Myocyte (in vitro differentiated cells): ENCODE data around the gene EIF4B. TPM values are rescaled to one million over a fixed set of nuclear protein-coding genes. Genes with fewer than 3 reads are reported as not detected.

Source experiments
- DNase-seq: peaks from one replicate; pipeline ENCODE4 v3.0.0-alpha.2; 2012; ENCODE audit warnings: low read depth
- total RNA-seq: library from RNA; depleted of rRNA; stranded (reverse); fragments of >200 nt; gene quantifications from 2 replicates; pipeline ENCODE4 v1.2.3, GENCODE V29; 2014

EIF4B gene
- total RNA-seq, 1 donor from 2014 or later: 561 TPM

- DNase-seq: no peak
Observed at GRCh38 chr12:53045696-53046045, 39.4 kb downstream of the EIF4B start.

- peak; percentile 87 for DNase-seq
Observed at GRCh38 chr12:53046655-53047220, 40.5 kb downstream of the EIF4B start.

- DNase-seq: peak; percentile 92
Observed at GRCh38 chr12:53047221-53048032, 41.2 kb downstream of the EIF4B start.

- peak; percentile 92 for DNase-seq
Observed at GRCh38 chr12:53048033-53048779, 42.0 kb downstream of the EIF4B start.

GRCh38 chr12:53048780-53049401 lies 42.6 kb downstream of the EIF4B start:
- DNase-seq: peak; percentile 86

GRCh38 chr12:53049571-53050318 lies 43.5 kb downstream of the EIF4B start, which contains the start of gene TNS2:
TSS of gene TNS2 (plus strand) at chr12:53050065. CDS start at chr12:53050186, 121 bp downstream.
- DNase-seq: peak; percentile 76

- no peak for DNase-seq
Observed at GRCh38 chr12:53050426-53051057, 44.3 kb downstream of the EIF4B start.

- DNase-seq: peak; percentile 92
Observed at GRCh38 chr12:53051058-53051880, 45.0 kb downstream of the EIF4B start.

- DNase-seq: peak; percentile 21
Observed at GRCh38 chr12:53051881-53052412, 45.7 kb downstream of the EIF4B start.

- peak; percentile 93 for DNase-seq
Observed at GRCh38 chr12:53052419-53053217, 46.4 kb downstream of the EIF4B start.

GRCh38 chr12:53053218-53054111 lies 47.2 kb downstream of the EIF4B start:
- DNase-seq: peak; percentile 34

- DNase-seq: no peak
Observed at GRCh38 chr12:53054112-53054878, 48.0 kb downstream of the EIF4B start.

GRCh38 chr12:53055471-53056266 lies 49.4 kb downstream of the EIF4B start:
- no peak for DNase-seq

GRCh38 chr12:53056296-53056695 lies 50.0 kb downstream of the EIF4B start:
- peak; percentile 31 for DNase-seq

- DNase-seq: no peak
Observed at GRCh38 chr12:53056901-53057300, 50.6 kb downstream of the EIF4B start.
